ENCODE measurements around the gene SCTR.

The SCTR gene

GRCh38 chr2:119472749-119473148, 51.5 kb downstream of the SCTR start:
- DNase-seq: no peak

DNA sequence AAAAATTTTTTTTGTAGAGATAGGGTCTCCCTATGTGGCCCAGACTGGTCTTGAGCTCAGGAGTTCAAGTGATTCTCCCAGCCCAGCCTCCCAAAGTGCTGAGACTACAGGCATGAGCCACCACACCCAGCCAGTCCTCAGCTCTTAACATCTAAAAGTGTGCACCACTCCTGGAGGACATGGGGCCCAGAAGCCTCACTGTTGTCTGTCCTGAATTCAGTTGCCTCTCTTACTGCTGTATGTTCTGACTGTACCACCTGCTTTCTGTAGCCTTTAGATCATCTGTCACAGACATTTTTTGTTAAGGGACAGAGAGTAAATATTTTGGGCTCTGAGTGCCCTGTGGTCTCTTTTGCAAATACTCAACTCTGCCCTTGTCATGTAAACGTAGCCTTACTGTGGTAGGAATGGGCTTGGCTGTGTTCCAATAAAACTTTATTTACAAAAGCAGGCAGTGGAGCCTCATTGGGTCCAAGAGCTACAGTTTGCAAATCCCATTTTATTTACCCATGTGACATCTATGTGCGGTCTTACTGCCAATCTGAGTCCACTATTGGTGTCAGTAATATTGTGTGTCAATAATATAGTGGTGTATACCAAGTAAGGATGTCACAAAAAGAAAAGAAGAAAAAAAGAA, 54.5 kb downstream of the SCTR start:
- DNase-seq: no peak

GRCh38 chr2:119469131-119469530, 55.2 kb downstream of the SCTR start:
- no peak for DNase-seq

DNA sequence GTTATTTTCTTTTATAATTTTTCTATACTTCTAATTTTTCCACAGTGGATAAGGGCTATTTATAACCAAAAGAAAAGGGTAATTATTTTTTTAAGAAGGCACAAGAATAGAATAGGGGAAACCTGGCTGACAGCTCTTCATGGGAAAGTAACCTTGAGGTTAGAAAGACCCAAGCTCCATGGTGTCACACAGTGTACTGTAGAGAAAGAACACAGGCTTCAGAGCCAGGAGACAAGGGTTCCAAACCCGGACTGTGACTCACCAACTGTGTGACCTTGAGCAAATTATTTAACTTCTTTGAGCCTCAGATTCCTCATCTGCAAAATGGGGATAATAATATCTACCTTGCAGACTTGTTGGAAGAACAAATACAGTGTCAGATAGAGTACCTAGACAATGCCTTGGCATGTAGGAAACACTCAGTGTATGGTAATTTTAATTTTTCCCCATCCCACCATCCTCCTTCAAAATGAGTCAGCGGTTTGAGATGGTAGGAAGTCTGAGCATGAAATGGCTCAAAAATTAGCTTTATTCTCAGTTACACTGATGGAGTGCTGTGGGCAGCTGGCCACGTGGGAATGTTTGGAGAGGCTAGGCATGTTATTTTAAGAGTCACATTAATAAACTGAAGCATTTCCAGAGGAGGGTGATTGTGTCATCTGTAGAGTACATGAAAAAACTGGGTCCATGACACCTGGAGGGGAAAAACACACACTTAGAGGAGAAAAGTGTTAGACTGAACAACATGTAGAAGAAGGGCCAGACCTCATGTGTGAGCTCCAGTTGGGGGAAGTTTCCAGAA, 55.9 kb downstream of the SCTR start:
- DNase-seq: no peak

DNA sequence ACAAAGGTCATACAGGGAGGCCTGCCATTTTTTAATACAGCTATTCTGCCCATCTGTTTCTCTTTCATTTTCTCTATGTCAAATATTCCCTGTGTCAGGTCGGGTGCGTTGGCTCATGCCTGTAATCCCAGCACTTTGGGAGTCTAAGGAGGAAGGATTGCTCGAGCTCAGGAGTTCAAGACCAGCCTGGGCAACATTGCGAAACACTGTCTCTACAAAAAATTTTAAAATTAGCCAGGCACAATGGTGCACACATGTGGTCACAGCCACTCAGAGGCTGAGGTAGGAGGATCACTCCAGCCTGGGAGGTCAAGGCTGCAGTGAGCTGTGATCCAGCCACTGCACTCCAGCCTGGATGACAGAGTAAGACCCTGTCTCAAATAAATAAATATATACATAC, 57.9 kb downstream of the SCTR start:
- DNase-seq: no peak

DNA sequence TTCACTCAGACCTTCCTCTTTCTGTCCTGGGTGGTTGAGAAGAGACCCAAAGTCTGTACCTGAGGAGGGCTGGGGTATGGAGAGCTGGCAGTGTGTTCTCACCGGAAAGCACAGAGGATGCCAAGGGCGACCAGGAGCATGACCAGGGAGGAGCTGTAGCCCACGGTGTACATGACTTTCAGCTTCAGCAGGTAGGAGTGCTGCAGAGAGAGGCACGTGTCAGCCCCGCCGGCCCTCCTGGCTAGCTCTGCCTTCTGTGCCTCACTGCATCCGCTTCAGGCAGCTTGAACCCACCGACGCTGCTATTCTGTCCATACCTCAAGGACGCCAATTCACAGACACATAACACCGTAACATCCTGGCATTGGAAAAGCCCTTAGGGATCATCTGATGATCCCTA, 58.6 kb downstream of the SCTR start:
- no peak for DNase-seq

- no peak for DNase-seq
Observed at GRCh38 chr2:119464981-119465380, 59.3 kb downstream of the SCTR start.

GRCh38 chr2:119463990-119464389, 60.3 kb downstream of the SCTR start:
- no peak for DNase-seq

GRCh38 chr2:119463136-119463535, 61.1 kb downstream of the SCTR start:
- no peak for DNase-seq

DNA sequence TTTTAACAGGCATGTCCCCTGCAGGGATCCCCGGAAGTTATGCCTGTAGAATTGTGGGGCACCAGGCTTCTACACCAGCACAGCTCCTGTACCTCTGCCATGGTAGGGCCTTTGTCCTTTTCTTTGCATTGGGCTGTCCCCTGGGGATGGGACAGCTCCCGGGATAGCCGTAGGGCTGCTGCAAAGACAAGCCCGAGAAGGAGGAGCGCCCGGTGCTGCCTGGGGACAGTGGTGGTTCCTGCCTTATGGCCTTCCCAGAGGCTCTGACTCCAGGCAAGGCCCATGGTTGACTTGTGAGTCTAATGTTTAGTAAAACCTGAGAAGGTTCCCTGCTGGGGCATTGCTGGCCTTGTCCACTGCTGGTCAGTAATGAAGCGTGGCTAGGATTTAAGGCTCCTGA, 61.7 kb downstream of the SCTR start:
- no peak for DNase-seq

- DNase-seq: no peak
Observed at GRCh38 chr2:119461811-119462210, 62.5 kb downstream of the SCTR start.

- DNase-seq: no peak
Observed at GRCh38 chr2:119460076-119460475, 64.2 kb downstream of the SCTR start.

GRCh38 chr2:119455066-119455718, 69.1 kb downstream of the SCTR start:
- no peak for DNase-seq

GRCh38 chr2:119453972-119454593, 70.2 kb downstream of the SCTR start:
- DNase-seq: no peak

GRCh38 chr2:119451336-119452050, 72.8 kb downstream of the SCTR start:
- DNase-seq: no peak

GRCh38 chr2:119449521-119449920, 74.8 kb downstream of the SCTR start:
- DNase-seq: no peak

- DNase-seq: no peak
Observed at GRCh38 chr2:119448427-119449141, 75.7 kb downstream of the SCTR start.

DNA sequence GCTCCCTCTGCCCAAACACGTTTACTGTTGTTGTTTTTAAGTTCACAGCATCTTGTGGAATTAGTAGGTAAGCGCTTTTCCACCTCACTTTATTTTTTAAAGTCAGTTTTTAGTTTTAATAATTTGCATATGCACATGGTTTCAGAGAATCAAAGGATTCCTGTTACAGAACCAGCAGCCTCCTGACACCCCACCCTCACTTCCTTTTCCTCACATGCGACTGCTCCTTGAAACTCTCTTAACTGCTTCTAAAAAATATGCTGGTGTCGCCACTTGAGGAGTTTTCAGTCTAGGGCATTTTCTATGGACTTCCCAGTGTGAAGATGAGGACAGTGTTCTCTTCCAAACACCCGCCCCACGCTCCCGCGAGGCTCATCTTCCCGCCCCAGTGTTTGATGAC, 78.2 kb downstream of the SCTR start:
- no peak for DNase-seq

- DNase-seq: no peak
Observed at GRCh38 chr2:119442850-119443249, 81.4 kb downstream of the SCTR start.

DNA sequence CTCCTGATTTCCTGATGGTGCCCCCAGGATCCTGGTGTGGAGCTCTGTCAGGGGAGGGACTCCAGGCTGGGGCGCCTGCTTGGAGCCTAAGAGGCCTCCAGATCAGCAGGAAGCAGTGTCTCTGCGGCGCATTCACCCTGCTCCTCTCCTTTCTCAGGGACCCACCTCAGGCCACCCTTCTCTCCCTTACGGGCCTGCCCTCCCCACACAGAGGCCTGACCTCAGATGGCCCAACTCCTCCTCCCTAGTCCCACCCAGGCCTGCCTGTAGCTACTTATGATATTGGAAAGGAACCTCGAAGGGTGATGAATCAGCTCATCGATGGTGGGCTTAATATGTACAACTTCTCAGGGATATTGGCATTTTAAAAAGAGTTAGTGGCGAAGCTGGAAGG, 82.1 kb downstream of the SCTR start:
- no peak for DNase-seq

- DNase-seq: no peak
Observed at GRCh38 chr2:119441376-119442225, 82.7 kb downstream of the SCTR start.
